ENCODE measurements around the gene SOD2. TPM values are rescaled to one million over a fixed set of nuclear protein-coding genes. Genes with fewer than 3 reads are reported as not detected.
A peak's percentile ranks its signal among the peaks of the same experiment; 100 is the strongest.

SOD2 gene
- total and polyA plus RNA-seq, 2 of the 13 experiments (the other 11 are each of a cell fraction or from before 2014, with no cell fraction given) = 304 to 309 TPM

- TF ChIP-seq TFDP2 (CRISPR knock-in tag; IDR thresholded peaks at IDR 0.05) (peak; percentile 24; the same call in 1 of the 2 replicates), SIX1 (CRISPR knock-in tag; IDR thresholded peaks at IDR 0.05; ENCODE audit: borderline replicate concordance) (peak; percentile 70), ZNF382 (CRISPR knock-in tag; IDR thresholded peaks at IDR 0.05; ENCODE audit: borderline replicate concordance) (no peak), ZNF33A (CRISPR knock-in tag; IDR thresholded peaks at IDR 0.05; ENCODE audit: borderline replicate concordance) (peak; percentile 91; the same call in 1 of the 2 replicates), SP5 (CRISPR knock-in tag; IDR thresholded peaks at IDR 0.05; ENCODE audit: borderline replicate concordance, low read depth) (no peak), FOSL2 (CRISPR knock-in tag; IDR thresholded peaks at IDR 0.05) (peak; percentile 25; the same call in 1 of the 2 replicates), GABPA (IDR thresholded peaks at IDR 0.05; ENCODE audit: low read depth, low read length) (no peak), GABPA (CRISPR knock-in tag; IDR thresholded peaks at IDR 0.05; ENCODE audit: low read depth) (peak; percentile 63; the same call in 1 of the 2 replicates), ZBTB43 (CRISPR knock-in tag; conservative IDR thresholded peaks at IDR 0.05) (0 out of 2 replicates have a peak, but pooled peaks have one; percentile 34), ZNF589 (CRISPR knock-in tag; conservative IDR thresholded peaks at IDR 0.05) (no peak), HMGXB4 (CRISPR knock-in tag; IDR thresholded peaks at IDR 0.05; ENCODE audit: borderline replicate concordance in 1 of 2, low read depth in 1 of 2) (peak in 1 of 2 experiments; percentile 66; a peak in 2 of 4 replicates), NFYC (CRISPR knock-in tag; IDR thresholded peaks at IDR 0.05) (peak; percentile 7; the same call in 1 of the 2 replicates), HOXA7 (CRISPR knock-in tag; IDR thresholded peaks at IDR 0.05) (no peak), ZSCAN25 (CRISPR knock-in tag; IDR thresholded peaks at IDR 0.05) (no peak), ZNF275 (CRISPR knock-in tag; IDR thresholded peaks at IDR 0.05; ENCODE audit: borderline replicate concordance) (peak; percentile 54; the same call in 1 of the 2 replicates), SAP130 (CRISPR knock-in tag; IDR thresholded peaks at IDR 0.05; ENCODE audit: low read depth) (peak; percentile 88), FOXK1 (CRISPR knock-in tag; IDR thresholded peaks at IDR 0.05; ENCODE audit: borderline replicate concordance, low read depth) (peak; percentile 63; the same call in 1 of the 2 replicates), GABPB1 (CRISPR knock-in tag; IDR thresholded peaks at IDR 0.05) (peak; percentile 54), ATF3 (CRISPR knock-in tag; IDR thresholded peaks at IDR 0.05) (no peak)
- TF ChIP-seq, protein P1, sequence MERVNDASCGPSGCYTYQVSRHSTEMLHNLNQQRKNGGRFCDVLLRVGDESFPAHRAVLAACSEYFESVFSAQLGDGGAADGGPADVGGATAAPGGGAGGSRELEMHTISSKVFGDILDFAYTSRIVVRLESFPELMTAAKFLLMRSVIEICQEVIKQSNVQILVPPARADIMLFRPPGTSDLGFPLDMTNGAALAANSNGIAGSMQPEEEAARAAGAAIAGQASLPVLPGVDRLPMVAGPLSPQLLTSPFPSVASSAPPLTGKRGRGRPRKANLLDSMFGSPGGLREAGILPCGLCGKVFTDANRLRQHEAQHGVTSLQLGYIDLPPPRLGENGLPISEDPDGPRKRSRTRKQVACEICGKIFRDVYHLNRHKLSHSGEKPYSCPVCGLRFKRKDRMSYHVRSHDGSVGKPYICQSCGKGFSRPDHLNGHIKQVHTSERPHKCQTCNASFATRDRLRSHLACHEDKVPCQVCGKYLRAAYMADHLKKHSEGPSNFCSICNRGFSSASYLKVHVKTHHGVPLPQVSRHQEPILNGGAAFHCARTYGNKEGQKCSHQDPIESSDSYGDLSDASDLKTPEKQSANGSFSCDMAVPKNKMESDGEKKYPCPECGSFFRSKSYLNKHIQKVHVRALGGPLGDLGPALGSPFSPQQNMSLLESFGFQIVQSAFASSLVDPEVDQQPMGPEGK (CRISPR knock-in tag; IDR thresholded peaks at IDR 0.05) = 0 out of 2 replicates have a peak, but pooled peaks have one; percentile 25
Measured at GRCh38 chr6:159691133-159691962, 1.7 kb downstream of the SOD2 start (continued).
